PC-3 (cell line): ENCODE results near the gene MAML3. TPM values are rescaled to one million over a fixed set of nuclear protein-coding genes. Genes with fewer than 3 reads are reported as not detected.

Experiments
- ATAC-seq: fragments of 200-7000 bp; cut with Tn5 transposase; 2 replicates; pipeline ENCODE4 v1.9.1; 2020; ENCODE audit warnings: mild to moderate bottlenecking, moderate library complexity
- BruUV-seq: library from RNA; stranded (reverse); fragments of 400-500 nt; replicated peaks from 2 replicates; lab custom pipeline; 2021; lab: Mats Ljungman, UMichigan
- CTCF ChIA-PET: fragments of 300-600 bp; sonication (Branson Sonifier 250); formaldehyde crosslinking; loops from one replicate; lab custom pipeline; 2022; ENCODE audit warnings: antibody characterized with exemption; lab: Charles Lee
- POLR2A ChIA-PET: fragments of 300-600 bp; sonication (Branson Sonifier 250); formaldehyde crosslinking; loops from one replicate; lab custom pipeline; 2022; ENCODE audit warnings: antibody characterized with exemption; ENCODE audit not compliant: unreplicated experiment; lab: Charles Lee
- DNase-seq: peaks from one replicate; pipeline ENCODE4 v3.0.0-alpha.2; 2015
- H2AFZ ChIP-seq: fragments of 300-600 bp; sonication (generic); 2 replicates; pipeline ENCODE4 v1.6.0; 2016; ENCODE audit warnings: antibody characterized with exemption, low read length
- H3F3A ChIP-seq: fragments of 300-600 bp; sonication (generic); one replicate; pipeline ENCODE4 v1.6.0; 2017; ENCODE audit warnings: antibody characterized with exemption, low read length, control low read depth, mild to moderate bottlenecking; ENCODE audit not compliant: unreplicated experiment
- H3K27ac ChIP-seq: fragments of 300-600 bp; sonication (generic); 2 replicates; pipeline ENCODE4 v1.5.1; 2016; ENCODE audit warnings: mild to moderate bottlenecking, low read length
- H3K27me3 ChIP-seq: fragments of 300-600 bp; sonication (generic); 2 replicates; pipeline ENCODE4 v1.6.1; 2016; ENCODE audit warnings: low read length, mixed read lengths
- H3K36me3 ChIP-seq: fragments of 300-600 bp; sonication (generic); 2 replicates; pipeline ENCODE4 v1.6.1; 2016; ENCODE audit warnings: low read depth, mixed run types, low read length, mixed read lengths
- H3K4me1 ChIP-seq: fragments of 300-600 bp; sonication (generic); 2 replicates; pipeline ENCODE4 v1.5.1; 2016; ENCODE audit warnings: low read length; ENCODE audit not compliant: insufficient read depth
- H3K4me2 ChIP-seq: fragments of 300-600 bp; sonication (generic); 2 replicates; pipeline ENCODE4 v1.6.0; 2016; ENCODE audit warnings: low read length
- H3K4me3 ChIP-seq: fragments of 300-600 bp; sonication (generic); 2 replicates; pipeline ENCODE4 v1.5.1; 2016; ENCODE audit warnings: mild to moderate bottlenecking, low read length, mixed read lengths
- H3K79me2 ChIP-seq: fragments of 300-600 bp; sonication (generic); 2 replicates; pipeline ENCODE4 v1.6.1; 2017; ENCODE audit warnings: low read length, mixed read lengths
- H3K9ac ChIP-seq: fragments of 300-600 bp; sonication (generic); 2 replicates; pipeline ENCODE4 v1.6.0; 2016; ENCODE audit warnings: mild to moderate bottlenecking, low read length
- H3K9me2 ChIP-seq: fragments of 300-600 bp; sonication (generic); replicated peaks from 2 replicates; pipeline ENCODE4 v1.6.1; 2016; ENCODE audit warnings: mixed run types, low read length, mixed read lengths
- H3K9me3 ChIP-seq: fragments of 300-600 bp; sonication (generic); 2 replicates; pipeline ENCODE4 v1.6.1; 2016; ENCODE audit warnings: low read length, mixed read lengths
- H4K20me1 ChIP-seq: fragments of 300-600 bp; sonication (generic); 2 replicates; pipeline ENCODE4 v1.6.1; 2016; ENCODE audit warnings: low read length, mixed read lengths
- CTCF ChIP-seq: fragments of 300-600 bp; sonication (generic); conservative IDR thresholded peaks from 2 replicates; pipeline ENCODE4 v1.5.1; 2017; ENCODE audit warnings: antibody characterized with exemption, low read depth, mild to moderate bottlenecking, low read length
- EZH2 ChIP-seq: fragments of 300-600 bp; sonication (generic); IDR thresholded peaks from one replicate; pipeline ENCODE4 v1.6.1; 2017; ENCODE audit warnings: antibody characterized with exemption, mild to moderate bottlenecking, low read length; ENCODE audit not compliant: unreplicated experiment
- EZH2phosphoT487 ChIP-seq: fragments of 300-600 bp; sonication (generic); IDR thresholded peaks from 2 replicates; pipeline ENCODE4 v1.6.1; 2018; ENCODE audit warnings: mild to moderate bottlenecking, antibody characterized with exemption, low read length, borderline replicate concordance
- intact Hi-C: fragments of 100-400 bp; cut with micrococcal nuclease; formaldehyde crosslinking; loops from 2 replicates; pipeline ENCODE4 v1.9.0; 2023
- total RNA-seq: library from RNA; depleted of rRNA; stranded (reverse); fragments of >200 nt; gene quantifications from 2 replicates; pipeline ENCODE4 v1.2.3, GENCODE V29; 2014

MAML3 gene
- total RNA-seq, 1 experiment from 2014 or later, result 4.3 TPM

GRCh38 chr4:139942241-139942640 is 211.7 kb downstream of the MAML3 start:
- no peaks in the 10 kb centered on the region for H3K27me3 ChIP-seq
- H3K27ac ChIP-seq, result no peak overlapping the region
- H2AFZ ChIP-seq, result no peak overlapping the region
- H3K9ac ChIP-seq, result no peak overlapping the region
- no peaks in the 10 kb centered on the region for H3K4me1 ChIP-seq
- H3K79me2 ChIP-seq, result no peaks in the 10 kb centered on the region
- no peaks in the 10 kb centered on the region for H4K20me1 ChIP-seq
- no peak for TF ChIP-seq EZH2
- TF ChIP-seq EZH2phosphoT487, result no peak
- TF ChIP-seq CTCF, result no peak
- POLR2A ChIA-PET, result no interaction called here
- H3F3A ChIP-seq, result no peaks in the 10 kb centered on the region
- no peak overlapping the region for H3K4me2 ChIP-seq
- no peak overlapping the region for H3K4me3 ChIP-seq
- CTCF ChIA-PET, result no interaction called here
- intact Hi-C loops, result no loop called here
- H3K9me3 ChIP-seq, result no peaks in the 10 kb centered on the region
- no peaks in the 10 kb centered on the region for H3K36me3 ChIP-seq
- ATAC-seq, result no peak
- H3K9me2 ChIP-seq, result no peaks in the 10 kb centered on the region
- no TSS peak for BruUV-seq
- DNase-seq, result no peak

GRCh38 chr4:139940600-139940999 is 213.4 kb downstream of the MAML3 start:
- H3K79me2 ChIP-seq, result no peaks in the 10 kb centered on the region
- no peak overlapping the region for H3K4me3 ChIP-seq
- H2AFZ ChIP-seq, result no peak overlapping the region

More at GRCh38 chr4:139940600-139940999, 213.4 kb downstream of the MAML3 start:
- Histone ChIP-seq H3K4me1 (no peaks in the 10 kb centered on the region), H3K27me3 (no peaks in the 10 kb centered on the region), H3K27ac (no peak overlapping the region), H3K9me3 (no peaks in the 10 kb centered on the region), H3K4me2 (no peak overlapping the region), H3K9ac (no peak overlapping the region), H3K9me2 (no peaks in the 10 kb centered on the region), H3F3A (no peaks in the 10 kb centered on the region), H3K36me3 (no peaks in the 10 kb centered on the region), H4K20me1 (no peaks in the 10 kb centered on the region)
- ChIA-PET POLR2A (no interaction called here), CTCF (no interaction called here)
- intact Hi-C loops, result no loop called here
- no peak for ATAC-seq
- TF ChIP-seq EZH2 (no peak), EZH2phosphoT487 (no peak), CTCF (no peak)
- BruUV-seq, result no TSS peak
- DNase-seq, result no peak
